Endothelial cell (in vitro differentiated cells): ENCODE data around the gene TAMALIN. TPM values are rescaled to one million over a fixed set of nuclear protein-coding genes. Genes with fewer than 3 reads are reported as not detected.

Experiments used
- DNase-seq: peaks from one replicate; pipeline ENCODE4 v3.0.0; 2021; ENCODE audit warnings: low spot score
- H3K27ac Mint-ChIP-seq: one replicate; pipeline ENCODE4 v1.8.0; 2021; ENCODE audit warnings: mixed read lengths, inconsistent platforms; ENCODE audit not compliant: unreplicated experiment
- H3K27me3 Mint-ChIP-seq: one replicate; pipeline ENCODE4 v1.8.0; 2021; ENCODE audit warnings: mild to moderate bottlenecking, moderate library complexity, mixed read lengths, inconsistent platforms; ENCODE audit not compliant: unreplicated experiment
- H3K36me3 Mint-ChIP-seq: one replicate; pipeline ENCODE4 v1.8.0; 2021; ENCODE audit warnings: mild to moderate bottlenecking, low read depth, mixed read lengths, inconsistent platforms; ENCODE audit not compliant: unreplicated experiment
- H3K4me1 Mint-ChIP-seq: one replicate; pipeline ENCODE4 v1.8.0; 2021; ENCODE audit warnings: mild to moderate bottlenecking, mixed read lengths, inconsistent platforms; ENCODE audit not compliant: unreplicated experiment
- H3K4me3 Mint-ChIP-seq: one replicate; pipeline ENCODE4 v1.8.0; 2021; ENCODE audit warnings: mild to moderate bottlenecking, mixed read lengths, inconsistent platforms; ENCODE audit not compliant: unreplicated experiment
- H3K9me3 Mint-ChIP-seq: one replicate; pipeline ENCODE4 v1.8.0; 2021; ENCODE audit warnings: mixed read lengths, inconsistent platforms; ENCODE audit not compliant: unreplicated experiment
- total RNA-seq: library from RNA; stranded (reverse); fragmentation: NEBNext Ultra II Directional; extraction: Animal tissue kit (Norgen Biotek cat#: 25700); gene quantifications from one replicate; pipeline ENCODE4 v1.2.1, GENCODE V29; 2021; ENCODE audit not compliant: unreplicated experiment
- TF ChIP-seq, protein P1 (sequence below): fragments of 200-600 bp; sonication (generic); IDR thresholded peaks from one replicate; pipeline ENCODE4 v1.5.0; 2021; ENCODE audit warnings: antibody characterized with exemption; ENCODE audit not compliant: unreplicated experiment

TAMALIN gene
- total RNA-seq, 1 donor from 2014 or later, result 29.7 TPM

DNA sequence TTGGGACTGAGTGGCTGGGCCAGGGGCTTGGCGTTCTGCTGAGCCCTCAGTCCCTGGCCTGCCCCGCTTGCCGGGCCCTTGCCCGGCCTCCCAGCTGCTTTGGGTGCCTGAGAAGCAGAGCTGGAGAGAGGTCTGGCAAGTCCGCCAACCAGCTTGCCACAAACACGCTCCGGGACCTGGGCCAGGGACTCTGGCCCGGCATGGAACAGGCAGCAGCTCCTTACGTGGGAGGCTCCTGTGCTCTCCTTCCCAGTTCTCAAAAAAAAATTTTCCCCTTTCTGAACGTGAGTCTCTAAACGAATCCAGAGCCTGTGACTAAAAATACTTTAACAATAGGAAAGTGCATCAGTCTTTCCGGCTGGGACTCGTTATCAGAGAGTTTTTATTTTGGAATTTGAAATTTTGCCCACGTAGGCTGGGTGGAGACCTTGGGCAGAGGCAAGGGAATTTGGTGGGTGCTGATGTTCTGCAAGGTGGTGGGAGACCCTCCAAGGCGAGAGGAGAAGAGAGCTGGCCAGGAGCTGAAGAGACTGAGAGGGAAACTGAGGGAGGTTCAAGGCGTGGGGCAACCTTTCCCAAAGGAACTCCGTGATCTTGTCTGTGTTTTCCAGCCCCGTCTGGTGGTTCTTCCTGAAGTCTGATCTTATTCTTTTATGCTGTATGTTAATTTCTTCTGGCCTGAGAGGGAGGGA is 37.7 kb downstream of the TAMALIN start:
- Mint-ChIP-seq H3K4me3 (no peak overlapping the region), H3K4me1 (peaks cover 13% of the 10 kb centered on the region), H3K36me3 (peaks cover 3% of the 10 kb centered on the region), H3K27me3 (peaks cover 11% of the 10 kb centered on the region), H3K27ac (peak overlapping the region; percentile 27), H3K9me3 (no peaks in the 10 kb centered on the region)
- no peak for DNase-seq
- TF ChIP-seq, protein P1, sequence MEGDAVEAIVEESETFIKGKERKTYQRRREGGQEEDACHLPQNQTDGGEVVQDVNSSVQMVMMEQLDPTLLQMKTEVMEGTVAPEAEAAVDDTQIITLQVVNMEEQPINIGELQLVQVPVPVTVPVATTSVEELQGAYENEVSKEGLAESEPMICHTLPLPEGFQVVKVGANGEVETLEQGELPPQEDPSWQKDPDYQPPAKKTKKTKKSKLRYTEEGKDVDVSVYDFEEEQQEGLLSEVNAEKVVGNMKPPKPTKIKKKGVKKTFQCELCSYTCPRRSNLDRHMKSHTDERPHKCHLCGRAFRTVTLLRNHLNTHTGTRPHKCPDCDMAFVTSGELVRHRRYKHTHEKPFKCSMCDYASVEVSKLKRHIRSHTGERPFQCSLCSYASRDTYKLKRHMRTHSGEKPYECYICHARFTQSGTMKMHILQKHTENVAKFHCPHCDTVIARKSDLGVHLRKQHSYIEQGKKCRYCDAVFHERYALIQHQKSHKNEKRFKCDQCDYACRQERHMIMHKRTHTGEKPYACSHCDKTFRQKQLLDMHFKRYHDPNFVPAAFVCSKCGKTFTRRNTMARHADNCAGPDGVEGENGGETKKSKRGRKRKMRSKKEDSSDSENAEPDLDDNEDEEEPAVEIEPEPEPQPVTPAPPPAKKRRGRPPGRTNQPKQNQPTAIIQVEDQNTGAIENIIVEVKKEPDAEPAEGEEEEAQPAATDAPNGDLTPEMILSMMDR, result no peak

DNA sequence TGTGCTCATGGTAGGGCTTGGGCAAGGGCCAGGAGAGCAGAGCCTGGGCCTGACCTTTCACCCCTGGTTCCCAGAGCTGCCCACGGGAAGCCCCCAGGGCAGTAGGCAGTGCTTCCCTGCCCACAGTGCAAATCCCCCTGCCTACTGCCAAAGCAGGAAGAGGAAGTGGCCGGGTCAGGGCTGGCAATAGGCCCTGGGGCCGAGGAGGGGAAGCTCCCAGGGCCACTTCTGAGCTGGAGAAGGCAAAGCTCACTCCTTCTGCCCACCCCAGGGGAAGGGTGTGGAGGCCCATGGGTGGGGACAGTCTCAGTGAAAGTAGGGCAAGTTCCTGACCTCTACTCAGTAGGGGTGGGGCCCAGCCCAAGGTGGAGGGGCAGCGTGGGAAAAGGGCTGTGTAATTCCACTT is 39.1 kb downstream of the TAMALIN start:
- TF ChIP-seq, protein P1, result no peak
- no peak overlapping the region for H3K27ac Mint-ChIP-seq
- peaks cover 15% of the 10 kb centered on the region for H3K27me3 Mint-ChIP-seq
- no peaks in the 10 kb centered on the region for H3K9me3 Mint-ChIP-seq
- peaks cover 7% of the 10 kb centered on the region for H3K36me3 Mint-ChIP-seq
- peaks cover 18% of the 10 kb centered on the region for H3K4me1 Mint-ChIP-seq
- H3K4me3 Mint-ChIP-seq, result no peak overlapping the region
- no peak for DNase-seq

DNA sequence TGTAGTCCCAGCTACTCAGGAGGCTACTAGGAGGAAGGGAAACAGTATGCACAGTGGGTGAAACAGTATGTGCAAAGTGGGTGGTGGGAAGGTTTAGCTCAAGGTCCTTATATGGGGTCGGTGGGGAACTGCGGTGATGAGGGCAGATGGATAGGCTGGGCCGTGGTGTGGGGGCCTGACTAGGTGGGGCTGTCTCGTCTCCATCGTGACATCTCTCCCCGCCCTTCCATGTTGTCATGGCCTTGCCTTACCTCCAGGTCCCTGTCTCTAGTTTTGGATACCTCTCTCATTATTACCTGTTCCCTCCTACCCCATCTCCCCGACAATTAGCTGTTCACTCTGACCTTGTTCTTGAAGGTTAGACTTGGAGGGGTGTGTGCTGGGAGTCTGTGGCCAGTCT is 40.1 kb downstream of the TAMALIN start:
- Mint-ChIP-seq H3K27me3 (peaks cover 13% of the 10 kb centered on the region), H3K4me1 (peaks cover 19% of the 10 kb centered on the region), H3K9me3 (no peaks in the 10 kb centered on the region), H3K36me3 (peaks cover 7% of the 10 kb centered on the region), H3K4me3 (no peak overlapping the region), H3K27ac (no peak overlapping the region)
- TF ChIP-seq, protein P1, result no peak
- no peak for DNase-seq

DNA sequence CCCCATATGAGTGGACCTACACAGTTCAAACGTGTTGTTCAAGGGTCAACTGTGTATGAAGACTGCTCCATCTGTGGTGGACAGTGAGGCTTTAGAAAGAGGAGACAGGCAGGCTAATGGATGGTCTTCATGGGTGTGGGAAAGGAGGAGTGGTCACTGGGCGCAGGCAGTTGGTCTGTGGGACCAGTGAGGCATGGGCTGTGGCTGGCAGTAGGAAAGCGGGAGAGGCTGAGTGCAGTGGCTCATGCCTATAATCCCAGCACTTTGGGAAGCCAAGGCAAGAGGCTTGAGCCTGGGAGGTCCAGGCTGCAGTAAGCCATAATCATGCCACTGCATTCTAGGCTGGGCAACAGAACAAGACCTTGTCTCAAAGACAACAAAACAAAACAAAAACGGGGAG is 42.5 kb downstream of the TAMALIN start:
- peaks cover 18% of the 10 kb centered on the region for H3K4me1 Mint-ChIP-seq
- no peak for DNase-seq
- H3K36me3 Mint-ChIP-seq, result peaks cover 7% of the 10 kb centered on the region
- H3K27ac Mint-ChIP-seq, result no peak overlapping the region
- no peaks in the 10 kb centered on the region for H3K9me3 Mint-ChIP-seq
- peak overlapping the region; percentile 49 for H3K4me3 Mint-ChIP-seq
- TF ChIP-seq, protein P1, result no peak
- H3K27me3 Mint-ChIP-seq, result peaks cover 16% of the 10 kb centered on the region

DNA sequence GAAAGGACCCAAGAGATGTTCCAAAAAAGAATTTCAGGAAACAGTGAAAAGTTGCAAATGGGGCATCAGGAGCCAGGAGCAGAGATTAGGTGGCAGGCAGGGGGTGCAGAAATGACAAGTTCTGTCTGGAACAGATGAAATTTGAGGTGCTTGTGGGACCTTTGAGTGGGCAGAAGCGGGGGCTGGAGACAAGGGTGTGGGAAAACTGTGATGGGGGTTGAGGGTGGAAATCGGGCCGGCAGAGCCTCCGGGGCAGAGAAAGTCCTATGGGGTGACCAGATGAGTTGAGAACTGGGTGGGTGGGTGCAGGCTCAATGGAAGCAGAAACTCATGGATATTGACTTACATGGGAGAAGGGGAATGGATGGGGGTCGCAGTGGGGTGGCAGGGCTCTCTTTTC is 42.9 kb downstream of the TAMALIN start:
- no peak for DNase-seq
- H3K36me3 Mint-ChIP-seq, result peaks cover 7% of the 10 kb centered on the region
- no peak overlapping the region for H3K27ac Mint-ChIP-seq
- no peaks in the 10 kb centered on the region for H3K9me3 Mint-ChIP-seq
- peaks cover 16% of the 10 kb centered on the region for H3K27me3 Mint-ChIP-seq
- H3K4me1 Mint-ChIP-seq, result peaks cover 16% of the 10 kb centered on the region
- peak overlapping the region; percentile 49 for H3K4me3 Mint-ChIP-seq
- TF ChIP-seq, protein P1, result no peak
